ENCODE data around the gene SETD2. TPM values are rescaled to one million over a fixed set of nuclear protein-coding genes. Genes with fewer than 3 reads are reported as not detected.

Gene SETD2
- total and polyA plus RNA-seq, 2 experiments from 2014 or later: 11.9 to 37.8 TPM

DNA sequence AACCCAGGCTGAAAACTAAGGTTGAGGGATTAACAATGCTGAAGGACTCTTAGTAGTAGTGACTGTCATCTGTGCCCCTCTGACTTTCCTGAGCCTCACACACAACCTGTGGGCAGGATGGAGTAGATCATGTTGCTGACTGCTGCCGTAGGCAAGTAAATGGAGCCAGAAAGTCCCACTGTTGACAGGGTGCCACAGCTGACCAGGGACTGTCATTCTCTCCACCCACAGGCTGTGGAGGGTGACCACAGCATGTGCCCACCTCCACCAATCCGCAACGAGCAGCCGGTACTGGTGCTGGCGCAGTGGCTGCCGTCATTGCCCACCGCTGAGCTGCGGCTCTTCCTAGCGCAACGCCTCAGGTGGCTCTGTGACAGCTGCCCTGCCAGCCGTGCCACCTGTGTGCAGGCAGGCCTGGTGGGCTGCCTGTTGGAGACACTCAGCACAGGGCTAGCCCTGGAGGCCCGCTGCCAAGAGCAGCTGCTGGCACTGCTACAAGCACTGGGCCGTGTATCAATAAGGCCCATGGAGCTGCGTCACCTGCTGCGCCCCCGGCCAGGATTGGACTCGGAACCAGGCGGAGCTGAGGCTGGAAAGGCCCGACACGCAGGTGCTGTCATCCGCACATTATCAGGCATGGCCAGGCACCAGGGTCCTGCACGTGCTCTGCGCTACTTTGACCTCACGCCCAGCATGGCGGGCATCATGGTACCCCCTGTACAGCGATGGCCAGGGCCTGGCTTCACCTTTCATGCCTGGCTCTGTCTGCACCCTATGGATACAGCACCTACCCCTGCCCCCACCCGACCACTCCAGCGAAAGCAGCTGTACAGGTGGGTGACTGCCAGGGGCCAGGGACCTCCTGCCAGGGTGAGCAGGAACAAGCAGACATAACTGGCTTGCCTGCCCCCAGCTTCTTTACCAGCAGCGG lies 168.8 kb downstream of the SETD2 start:
- no peaks in the 10 kb centered on the region for H3K36me3 ChIP-seq (replicated peaks; ENCODE audit: insufficient read depth, low read depth)
- no peak overlapping the region for H2AFZ ChIP-seq
- no peak for DNase-seq (ENCODE audit: low spot score)
- TF ChIP-seq EZH2phosphoT487 (IDR thresholded peaks at IDR 0.05; ENCODE audit: low read depth, severe bottlenecking, unreplicated experiment) (no peak), EZH2 (IDR thresholded peaks at IDR 0.05; ENCODE audit: borderline replicate concordance) (no peak)
- TF ChIP-seq, protein P1, sequence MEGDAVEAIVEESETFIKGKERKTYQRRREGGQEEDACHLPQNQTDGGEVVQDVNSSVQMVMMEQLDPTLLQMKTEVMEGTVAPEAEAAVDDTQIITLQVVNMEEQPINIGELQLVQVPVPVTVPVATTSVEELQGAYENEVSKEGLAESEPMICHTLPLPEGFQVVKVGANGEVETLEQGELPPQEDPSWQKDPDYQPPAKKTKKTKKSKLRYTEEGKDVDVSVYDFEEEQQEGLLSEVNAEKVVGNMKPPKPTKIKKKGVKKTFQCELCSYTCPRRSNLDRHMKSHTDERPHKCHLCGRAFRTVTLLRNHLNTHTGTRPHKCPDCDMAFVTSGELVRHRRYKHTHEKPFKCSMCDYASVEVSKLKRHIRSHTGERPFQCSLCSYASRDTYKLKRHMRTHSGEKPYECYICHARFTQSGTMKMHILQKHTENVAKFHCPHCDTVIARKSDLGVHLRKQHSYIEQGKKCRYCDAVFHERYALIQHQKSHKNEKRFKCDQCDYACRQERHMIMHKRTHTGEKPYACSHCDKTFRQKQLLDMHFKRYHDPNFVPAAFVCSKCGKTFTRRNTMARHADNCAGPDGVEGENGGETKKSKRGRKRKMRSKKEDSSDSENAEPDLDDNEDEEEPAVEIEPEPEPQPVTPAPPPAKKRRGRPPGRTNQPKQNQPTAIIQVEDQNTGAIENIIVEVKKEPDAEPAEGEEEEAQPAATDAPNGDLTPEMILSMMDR (IDR thresholded peaks at IDR 0.05; ENCODE audit: poor library complexity): no peak
- H3K4me3 ChIP-seq: no peak overlapping the region
- 93% methylated on average over 29 of the region's 29 CpGs for WGBS (ENCODE audit: low lambda C conversion rate, missing lambda C conversion rate)
- no peaks in the 10 kb centered on the region for H4K20me1 ChIP-seq (ENCODE audit: insufficient read depth, poor library complexity, severe bottlenecking)
- no peaks in the 10 kb centered on the region for H3K9me3 ChIP-seq (ENCODE audit: low read depth)
- H3K27ac ChIP-seq: no peak overlapping the region
- H3K27me3 ChIP-seq: no peaks in the 10 kb centered on the region
- no peak overlapping the region for H3K4me2 ChIP-seq
- H3K4me1 ChIP-seq (ENCODE audit: insufficient read depth): peaks cover 10% of the 10 kb centered on the region
- H3K9me2 ChIP-seq (replicated peaks; ENCODE audit: insufficient read depth): no peaks in the 10 kb centered on the region
- no peaks in the 10 kb centered on the region for H3K79me2 ChIP-seq

DNA sequence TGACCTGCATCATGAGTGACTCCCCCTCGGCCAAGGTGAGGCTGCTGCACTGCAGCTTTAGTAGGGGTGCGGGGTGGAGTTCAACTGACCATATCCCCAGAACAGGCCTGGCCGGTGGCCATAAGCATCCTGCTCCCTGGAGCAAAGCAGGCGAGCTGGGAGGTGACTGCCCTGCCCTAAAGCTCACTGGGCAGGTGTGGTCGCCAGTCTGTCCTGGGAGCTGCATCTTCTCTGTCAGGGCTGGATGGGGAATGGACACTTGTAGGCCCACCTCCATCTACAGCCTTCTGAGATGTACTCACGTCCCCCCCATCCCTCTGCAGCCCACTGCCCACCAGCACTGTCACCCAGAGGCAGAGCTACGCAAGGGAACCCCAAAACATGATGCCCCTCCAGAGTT lies 169.9 kb downstream of the SETD2 start:
- Histone ChIP-seq H3K4me2 (no peak overlapping the region), H3K27me3 (no peaks in the 10 kb centered on the region), H3K36me3 (replicated peaks; ENCODE audit: insufficient read depth, low read depth) (no peaks in the 10 kb centered on the region), H3K4me1 (ENCODE audit: insufficient read depth) (peaks cover 10% of the 10 kb centered on the region), H3K4me3 (no peak overlapping the region), H3K79me2 (no peaks in the 10 kb centered on the region), H4K20me1 (ENCODE audit: insufficient read depth, poor library complexity, severe bottlenecking) (no peaks in the 10 kb centered on the region), H3K9me2 (replicated peaks; ENCODE audit: insufficient read depth) (no peaks in the 10 kb centered on the region), H3K9me3 (ENCODE audit: low read depth) (no peaks in the 10 kb centered on the region), H2AFZ (no peak overlapping the region), H3K27ac (no peak overlapping the region)
- 90% methylated on average over 7 of the region's 7 CpGs for WGBS (ENCODE audit: low lambda C conversion rate, missing lambda C conversion rate)
- DNase-seq (ENCODE audit: low spot score): no peak
- TF ChIP-seq, protein P1 (IDR thresholded peaks at IDR 0.05; ENCODE audit: poor library complexity): no peak
- TF ChIP-seq EZH2 (IDR thresholded peaks at IDR 0.05; ENCODE audit: borderline replicate concordance): no peak

DNA sequence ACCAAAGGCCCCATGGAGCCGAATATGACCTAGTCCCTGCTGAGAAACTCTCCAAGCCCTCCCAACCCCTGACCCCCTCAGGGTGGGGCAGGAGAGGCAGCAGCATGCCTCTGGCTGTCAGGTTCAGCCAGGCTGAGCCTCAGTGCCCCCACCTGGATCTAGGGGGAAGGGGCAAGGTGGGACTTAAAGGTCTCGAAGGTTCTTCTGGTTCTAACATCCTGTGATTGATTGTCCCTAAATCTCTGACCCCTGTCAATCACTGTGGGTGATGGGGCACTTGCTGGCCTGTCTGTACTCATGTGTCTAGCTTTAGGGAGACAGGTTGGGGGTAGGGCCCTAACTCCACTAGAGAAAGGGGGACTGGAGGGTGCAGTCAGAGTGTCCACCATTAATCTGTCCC lies 170.6 kb downstream of the SETD2 start:
- no peak overlapping the region for H2AFZ ChIP-seq
- no peaks in the 10 kb centered on the region for H3K36me3 ChIP-seq (replicated peaks; ENCODE audit: insufficient read depth, low read depth)
- H3K4me2 ChIP-seq: no peak overlapping the region
- H3K9me2 ChIP-seq (replicated peaks; ENCODE audit: insufficient read depth): no peaks in the 10 kb centered on the region
- no peaks in the 10 kb centered on the region for H4K20me1 ChIP-seq (ENCODE audit: insufficient read depth, poor library complexity, severe bottlenecking)
- DNase-seq (ENCODE audit: low spot score): no peak
- H3K4me3 ChIP-seq: no peak overlapping the region
- TF ChIP-seq, protein P1 (IDR thresholded peaks at IDR 0.05; ENCODE audit: poor library complexity): no peak
- H3K9me3 ChIP-seq (ENCODE audit: low read depth): no peaks in the 10 kb centered on the region
- H3K79me2 ChIP-seq: no peaks in the 10 kb centered on the region
- WGBS (ENCODE audit: low lambda C conversion rate, missing lambda C conversion rate): 86% methylated on average over 2 of the region's 2 CpGs
- H3K4me1 ChIP-seq (ENCODE audit: insufficient read depth): peaks cover 8% of the 10 kb centered on the region
- H3K27me3 ChIP-seq: no peaks in the 10 kb centered on the region
- no peak overlapping the region for H3K27ac ChIP-seq
